A172 (cell line): ENCODE data around the gene ZXDC. TPM values are rescaled to one million over a fixed set of nuclear protein-coding genes. Genes with fewer than 3 reads are reported as not detected.

Experiments used
- DNase-seq: peaks from one replicate; pipeline ENCODE4 v3.0.0-alpha.2; 2015; ENCODE audit warnings: low spot score
- total RNA-seq: library from RNA; depleted of rRNA; stranded (reverse); fragments of >200 nt; shearing (Covaris generic); gene quantifications from 2 replicates; pipeline ENCODE4 v1.2.3, GENCODE V29; 2014; rRNA removed

ZXDC gene
- total RNA-seq, 1 experiment from 2014 or later = 19.2 TPM

DNA sequence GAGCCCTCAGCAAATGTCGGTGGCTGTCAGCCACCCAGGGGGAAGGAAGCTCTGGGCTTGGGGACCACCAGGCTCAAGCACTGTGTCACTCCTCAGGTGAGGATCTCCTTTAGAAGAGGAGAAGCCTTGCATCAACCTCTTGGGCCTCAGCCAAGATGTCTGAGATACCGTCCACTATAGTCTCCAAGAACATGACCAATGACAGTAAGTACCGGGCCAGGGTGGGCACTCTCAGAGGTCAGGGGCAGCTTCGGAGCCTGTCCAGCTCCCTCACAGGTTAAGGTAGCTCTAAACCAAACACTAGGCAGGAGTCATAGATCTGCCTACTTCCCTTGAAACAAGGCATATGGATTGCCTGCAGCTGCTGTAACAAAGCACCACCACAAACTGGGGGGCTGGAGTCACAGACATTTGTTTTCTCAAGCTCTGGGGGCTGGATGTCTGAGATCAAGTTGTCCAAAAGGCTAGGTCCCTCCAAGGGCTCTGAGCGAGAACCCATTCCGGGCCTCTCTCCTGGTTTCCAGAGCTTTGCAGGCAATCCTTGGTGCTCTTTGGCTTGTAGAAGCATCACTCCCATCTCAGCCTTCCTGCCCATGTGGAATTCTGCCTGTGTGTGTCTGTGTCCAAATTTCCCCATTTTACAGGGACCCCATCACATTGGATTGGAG is 79.7 kb downstream of the ZXDC start:
- DNase-seq = no peak

DNA sequence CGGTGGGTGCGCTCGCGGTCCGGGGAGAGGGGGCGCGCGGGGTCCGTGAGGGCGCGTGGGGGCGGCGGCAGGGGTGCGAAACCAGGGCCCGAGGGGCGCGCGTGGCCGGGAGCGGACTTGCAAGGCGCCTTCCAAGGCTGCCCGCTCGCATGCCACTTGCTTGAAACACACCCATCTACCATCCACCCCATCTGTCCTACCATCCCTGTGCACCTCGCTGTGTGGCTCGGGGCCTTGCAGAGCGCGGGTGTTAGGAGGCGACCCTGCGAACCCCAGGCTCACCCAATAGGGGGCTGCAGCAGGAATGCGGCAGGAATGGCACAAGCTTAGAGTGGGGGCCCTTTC is 80.7 kb downstream of the ZXDC start:
- no peak for DNase-seq

GRCh38 chr3:126394179-126394976 is 81.3 kb downstream of the ZXDC start, which contains the start of gene CFAP100:
Gene CFAP100 (plus strand): TSS chr3:126394909. CDS start chr3:126396001, 1,092 bp downstream.
- no peak for DNase-seq

GRCh38 chr3:126393563-126393962 is 82.1 kb downstream of the ZXDC start:
- DNase-seq = no peak

GRCh38 chr3:126392246-126392645 is 83.4 kb downstream of the ZXDC start:
- DNase-seq = no peak

DNA sequence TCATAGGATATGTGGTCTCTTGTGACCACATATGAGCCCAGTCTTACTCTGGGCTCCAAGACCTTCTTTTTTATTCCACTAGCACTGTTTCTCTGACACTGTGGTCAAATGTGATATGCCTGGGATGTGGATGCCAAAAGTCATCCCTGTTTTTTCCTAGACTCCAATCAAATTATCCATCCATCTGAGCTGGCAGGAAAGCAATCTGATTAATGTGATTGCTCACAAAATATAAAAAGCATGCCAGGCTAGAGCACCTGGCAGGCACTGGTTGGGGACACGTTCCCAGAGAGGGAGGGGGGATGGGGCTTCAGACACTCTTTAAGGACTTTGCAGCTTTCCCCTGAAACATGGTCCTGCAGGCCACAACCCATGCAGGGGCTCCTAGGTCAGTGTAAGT is 84.1 kb downstream of the ZXDC start:
- no peak for DNase-seq

GRCh38 chr3:126390751-126391150 is 84.9 kb downstream of the ZXDC start:
- no peak for DNase-seq

- DNase-seq = no peak
These were observed 85.5 kb downstream of the ZXDC start for GRCh38 chr3:126390201-126390600.

GRCh38 chr3:126389794-126390146 is 85.9 kb downstream of the ZXDC start:
- no peak for DNase-seq

GRCh38 chr3:126389112-126389793 is 86.4 kb downstream of the ZXDC start:
- peak; percentile 55 for DNase-seq

Other genes starting within 250 kb of the ZXDC start
- gene KLF15, start 118.5 kb downstream of the ZXDC start, total RNA-seq = 0.03 and 0.31 TPM in 2 replicates
- not detected in 2 replicates for gene CFAP100, start 81.0 kb downstream of the ZXDC start, total RNA-seq
- not detected in 2 replicates for gene UROC1, start 41.9 kb upstream of the ZXDC start, total RNA-seq
- 0.26 TPM in 1 of 2 replicates, not detected in the other for gene CHST13, start 48.3 kb upstream of the ZXDC start, total RNA-seq
- gene C3orf22, start 83.0 kb upstream of the ZXDC start, total RNA-seq = not detected in 2 replicates
- gene TXNRD3, start 179.2 kb upstream of the ZXDC start, total RNA-seq = 16.2 and 22.3 TPM in 2 replicates
- 35.8 and 49.4 TPM in 2 replicates for gene CHCHD6, start 228.3 kb upstream of the ZXDC start, total RNA-seq